Stromal cell of bone marrow (primary cell): Measurements from ENCODE around the gene GPC1.

Experiments
- DNase-seq: peaks from one replicate; pipeline ENCODE4 v3.0.0-alpha.2; 2012; ENCODE audit warnings: low read depth

The GPC1 gene

GRCh38 chr2:240456447-240457222, 21.2 kb downstream of the GPC1 start:
- DNase-seq, result no peak

GRCh38 chr2:240457223-240458043, 22.0 kb downstream of the GPC1 start:
- DNase-seq, result no peak

- no peak for DNase-seq
Measured at GRCh38 chr2:240458044-240458899, 22.8 kb downstream of the GPC1 start.

GRCh38 chr2:240458900-240459391, 23.5 kb downstream of the GPC1 start:
- DNase-seq, result no peak

GRCh38 chr2:240459401-240460252, 24.2 kb downstream of the GPC1 start:
- DNase-seq, result no peak

- DNase-seq, result no peak
Measured at GRCh38 chr2:240460253-240460711, 24.8 kb downstream of the GPC1 start.

GRCh38 chr2:240460781-240461431, 25.4 kb downstream of the GPC1 start:
- no peak for DNase-seq

GRCh38 chr2:240461471-240462072, 26.1 kb downstream of the GPC1 start:
- DNase-seq, result no peak

GRCh38 chr2:240462073-240462706, 26.7 kb downstream of the GPC1 start:
- DNase-seq, result no peak

- DNase-seq, result no peak
Measured at GRCh38 chr2:240462707-240463273, 27.3 kb downstream of the GPC1 start.

GRCh38 chr2:240463274-240463865, 27.9 kb downstream of the GPC1 start:
- DNase-seq, result no peak

GRCh38 chr2:240463866-240464481, 28.5 kb downstream of the GPC1 start:
- DNase-seq, result no peak

- DNase-seq, result no peak
Measured at GRCh38 chr2:240464514-240465241, 29.2 kb downstream of the GPC1 start.

GRCh38 chr2:240465268-240465764, 29.9 kb downstream of the GPC1 start:
- DNase-seq, result no peak

GRCh38 chr2:240465765-240466578, 30.5 kb downstream of the GPC1 start:
- DNase-seq, result no peak

GRCh38 chr2:240466579-240467148, 31.2 kb downstream of the GPC1 start:
- DNase-seq, result no peak
